Measurements from ENCODE around the gene ARHGAP4. TPM values are rescaled to one million over a fixed set of nuclear protein-coding genes. Genes with fewer than 3 reads are reported as not detected.

Gene ARHGAP4
- total RNA-seq: 6.9 TPM

DNA sequence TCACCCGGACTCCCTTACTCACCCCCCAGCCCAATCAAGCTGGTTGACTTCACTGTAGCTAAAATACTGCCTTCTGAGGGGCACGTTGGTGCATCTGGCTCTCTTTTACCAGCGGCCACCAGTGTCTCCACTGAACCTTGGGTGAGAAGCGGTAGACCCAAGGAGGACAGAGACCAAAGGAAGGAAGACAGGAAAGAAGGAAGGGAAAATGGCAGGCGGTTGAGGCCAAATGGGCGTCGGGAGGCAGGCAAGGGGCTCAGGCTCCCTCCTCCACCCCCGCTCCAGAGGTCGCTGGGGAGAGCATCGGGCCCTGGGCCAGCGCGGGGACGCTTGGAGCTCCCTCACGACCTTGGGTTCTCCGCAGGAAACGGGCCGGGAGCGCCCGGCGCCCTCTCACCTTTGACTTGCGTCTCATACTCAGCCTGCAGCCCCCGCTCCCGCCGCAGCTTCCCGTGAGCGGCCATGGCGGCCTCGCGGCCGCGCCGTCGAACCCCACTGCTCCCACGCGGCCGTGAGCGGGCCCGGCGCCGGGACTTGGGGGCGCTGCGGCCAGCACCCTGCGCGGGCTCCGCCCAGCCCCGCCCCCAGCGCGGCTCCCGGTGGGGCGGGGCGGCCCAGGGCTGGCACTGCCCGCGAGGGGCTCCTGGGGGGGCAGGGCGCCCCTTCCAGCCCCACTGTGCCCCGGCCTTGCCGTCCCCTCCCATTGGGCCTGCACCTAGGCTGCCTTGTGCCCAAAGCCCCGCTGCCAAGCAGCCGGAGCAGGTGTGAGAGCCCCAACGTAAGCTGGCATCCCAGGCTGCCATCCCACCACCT lies at the start of gene ARHGAP4:
ARHGAP4 (minus strand) TSS at position 526 of the 813 bp plus-strand sequence; CDS start at position 464, 62 bp downstream.

DNA sequence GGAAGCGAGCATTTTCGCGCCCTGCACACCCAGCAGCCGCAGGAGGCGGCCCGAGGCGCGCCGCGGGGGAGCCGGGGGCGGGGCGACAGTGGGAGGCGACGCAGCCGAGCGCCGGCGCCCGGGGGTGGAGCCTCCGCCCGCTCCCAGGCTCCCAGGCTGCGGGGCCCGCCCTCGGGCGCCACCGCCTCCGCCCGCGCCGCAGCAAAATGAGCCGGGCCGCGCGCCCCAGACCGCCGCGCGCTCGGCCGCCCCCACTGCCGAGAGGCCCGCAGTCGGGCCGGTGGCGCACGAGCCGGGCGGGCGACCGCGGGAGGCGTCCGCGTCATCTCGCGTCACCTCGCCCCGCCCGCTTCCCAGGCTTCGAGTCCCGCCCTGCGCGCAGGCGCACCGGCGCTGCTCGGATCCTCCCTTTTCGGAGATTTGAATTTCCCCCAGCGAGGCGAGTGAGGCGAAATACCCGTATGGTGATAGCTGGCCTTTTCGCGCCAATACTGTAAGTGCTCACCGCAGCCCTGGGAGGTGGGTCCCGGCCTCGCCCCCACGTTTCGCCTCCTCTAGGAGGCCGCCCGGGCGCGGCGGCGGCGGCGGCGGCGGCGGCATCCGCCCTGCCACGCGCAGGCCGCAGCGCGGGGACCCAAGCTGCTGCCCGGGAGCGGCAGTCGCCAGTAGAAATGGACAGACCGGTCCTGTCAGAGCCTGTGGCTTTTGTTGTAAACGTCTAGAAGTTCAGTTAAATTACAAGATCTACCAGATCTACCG lies 46.5 kb upstream of the ARHGAP4 start, which contains the start of gene TMEM187:
TMEM187 (plus strand) TSS at position 387 of the 759 bp plus-strand sequence. CDS start 9,309 bp downstream, outside the sequence.

DNA sequence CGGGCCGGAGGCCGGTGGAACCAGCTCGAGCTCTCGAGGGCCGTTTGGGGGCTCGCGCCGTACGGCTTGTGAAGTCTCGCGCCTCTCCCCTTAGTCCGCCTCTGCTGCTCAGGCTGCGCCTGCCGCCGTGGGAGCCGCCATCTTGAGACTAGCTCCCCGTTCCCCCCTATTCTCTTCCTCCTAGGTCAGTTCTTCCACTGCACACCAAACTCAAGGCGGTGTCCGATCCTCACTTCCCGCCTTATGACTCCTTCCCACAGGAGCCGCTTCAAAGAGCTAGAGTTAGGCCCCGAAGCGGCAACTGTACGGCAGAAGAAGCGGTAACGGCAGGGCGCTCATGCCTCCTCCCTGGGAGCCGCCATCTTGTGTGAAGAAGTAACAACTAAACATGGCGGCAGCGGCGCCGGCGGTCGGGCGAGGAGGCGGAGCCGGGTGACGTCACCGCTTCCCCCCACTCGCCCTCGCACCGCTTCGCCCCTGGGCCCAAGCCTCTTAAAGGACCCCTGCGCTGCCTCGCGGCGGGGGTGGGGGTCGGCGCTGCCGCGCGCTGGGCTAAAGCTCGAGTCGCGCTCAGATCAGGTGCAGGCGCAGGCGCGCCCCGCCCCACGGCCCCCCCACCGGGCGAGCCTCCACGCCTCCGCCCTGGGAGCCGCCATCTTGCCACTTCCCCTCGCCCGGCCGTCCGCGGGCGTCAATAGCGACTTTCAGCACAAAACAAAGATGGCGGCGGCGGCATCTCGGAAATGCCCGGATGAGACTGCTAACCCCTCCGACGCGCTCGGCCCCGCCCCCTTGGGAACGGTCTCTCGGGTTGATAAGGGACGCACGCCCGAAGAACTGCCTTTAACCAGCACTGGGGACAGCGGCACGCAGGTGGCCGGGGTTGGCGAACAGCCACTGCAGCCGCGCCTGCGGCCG lies 45.6 kb upstream of the ARHGAP4 start, which contains the start of gene HCFC1:
HCFC1 (minus strand) TSS at position 369 of the 918 bp plus-strand sequence. CDS start 978 bp downstream, outside the sequence.

DNA sequence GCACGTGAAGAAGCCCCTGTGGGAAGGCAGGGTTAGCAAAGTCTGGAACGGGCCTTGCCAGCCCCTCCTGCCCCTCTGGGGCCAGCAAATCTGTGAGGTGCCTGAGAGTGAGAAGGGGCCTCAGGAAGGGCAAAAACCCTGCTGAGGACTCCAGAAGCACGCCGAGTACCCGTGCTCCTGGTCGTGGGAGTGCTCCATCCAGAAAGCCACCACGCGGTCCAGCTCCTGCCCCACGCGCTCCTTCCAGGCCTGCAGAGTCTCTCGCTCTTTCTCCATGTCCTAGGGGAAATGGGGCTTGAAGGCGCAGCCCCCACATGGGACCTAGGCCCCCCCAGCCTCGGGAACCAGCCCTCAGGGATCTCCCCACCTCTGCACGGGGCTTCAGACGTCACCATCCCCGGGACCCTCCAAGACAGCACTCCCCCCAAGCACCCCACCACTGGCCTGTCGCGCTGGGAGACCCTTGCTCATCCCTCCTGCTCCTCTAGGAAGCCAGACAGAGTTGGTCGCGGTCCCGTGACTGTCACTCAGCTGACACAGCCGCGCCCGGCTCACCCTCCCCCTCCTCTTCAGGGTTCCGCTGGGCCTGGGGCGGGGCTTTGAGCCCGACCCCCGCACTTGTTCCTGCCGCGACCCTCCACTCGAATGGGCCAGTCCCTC lies 18.2 kb upstream of the ARHGAP4 start, which contains the start of gene RENBP:
RENBP (minus strand) TSS at position 504 of the 660 bp plus-strand sequence; CDS start at position 471, 33 bp downstream.

DNA sequence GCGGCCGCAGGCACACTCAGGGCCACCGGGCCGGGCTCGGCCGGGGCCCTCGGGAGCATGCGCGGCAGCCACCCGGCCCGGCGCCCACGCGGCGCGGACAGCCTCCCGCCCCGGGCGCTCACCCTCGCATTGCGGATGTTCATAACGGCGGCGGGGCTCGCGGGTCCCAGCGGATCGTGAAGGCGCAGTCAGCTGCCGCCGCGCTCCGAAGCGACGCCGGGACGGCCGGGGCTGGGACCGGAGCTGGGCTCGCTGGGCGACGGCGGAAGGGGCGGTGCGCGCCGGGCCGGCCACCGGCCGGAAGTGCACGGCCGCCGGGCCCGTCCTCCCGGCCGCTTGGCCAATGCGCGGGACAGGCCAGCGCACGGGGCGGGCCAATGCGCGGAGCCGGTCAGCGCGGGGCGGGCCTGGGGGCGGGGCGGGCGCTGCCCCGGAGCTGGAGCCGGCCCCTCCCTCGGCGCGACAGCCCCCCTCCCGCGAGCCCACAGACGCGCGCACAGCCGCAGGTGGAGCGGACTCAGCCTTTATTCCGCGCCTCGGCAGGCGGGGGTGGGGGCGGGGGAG lies 8.8 kb upstream of the ARHGAP4 start, which contains the start of gene NAA10:
NAA10 (minus strand) TSS at position 276 of the 564 bp plus-strand sequence; CDS start at position 143, 133 bp downstream.

DNA sequence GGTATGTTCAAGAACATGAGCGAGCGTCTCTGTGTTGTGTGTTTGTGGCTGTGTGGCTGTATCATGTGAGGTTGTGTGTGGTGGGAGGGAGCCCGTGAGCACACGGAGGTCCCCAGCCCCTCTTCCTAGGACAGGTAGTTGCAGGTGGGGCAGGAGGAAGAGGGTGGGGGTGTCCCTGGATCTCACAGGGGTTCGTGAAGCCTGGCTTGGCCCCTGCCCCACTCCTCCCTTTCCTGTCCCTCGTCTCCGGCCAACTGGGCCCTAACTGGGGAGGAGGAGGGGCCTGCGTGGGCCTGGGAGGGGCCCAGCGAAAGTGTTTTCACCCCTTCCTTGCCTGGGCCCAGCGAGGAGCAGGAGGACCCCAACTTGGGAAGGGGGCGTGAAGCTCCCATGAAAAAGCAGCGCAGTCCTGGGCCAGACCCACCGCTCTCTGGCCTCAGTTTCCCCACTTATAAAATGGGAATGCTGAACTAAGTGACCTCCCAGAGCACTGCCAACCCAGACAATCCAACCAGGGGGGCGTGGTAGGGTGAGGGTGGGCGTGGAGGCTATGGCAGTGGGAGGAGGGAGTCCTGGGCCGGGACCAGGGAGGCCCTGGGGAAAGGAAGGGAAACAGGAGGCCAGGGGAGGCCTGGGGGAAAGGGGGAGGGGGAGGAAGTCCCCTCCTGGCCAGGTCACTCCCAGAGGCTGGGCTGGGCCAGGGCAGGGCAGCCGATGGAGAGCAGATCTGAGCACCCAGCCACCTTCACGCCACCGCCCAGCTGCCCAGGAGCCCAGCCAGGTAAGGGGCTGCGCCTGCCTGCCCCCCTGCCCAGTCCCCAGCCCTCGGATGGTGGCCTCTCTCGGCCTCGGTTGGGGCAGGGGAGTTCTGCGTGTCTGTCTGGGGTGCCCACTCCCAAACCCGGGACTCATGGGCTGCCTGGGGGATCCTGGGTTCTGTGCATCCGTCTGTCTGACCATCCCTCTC lies 21.8 kb downstream of the ARHGAP4 start, which contains the start of gene AVPR2:
AVPR2 (plus strand) TSS at position 683 of the 967 bp plus-strand sequence. CDS start 473 bp downstream, outside the sequence.

DNA sequence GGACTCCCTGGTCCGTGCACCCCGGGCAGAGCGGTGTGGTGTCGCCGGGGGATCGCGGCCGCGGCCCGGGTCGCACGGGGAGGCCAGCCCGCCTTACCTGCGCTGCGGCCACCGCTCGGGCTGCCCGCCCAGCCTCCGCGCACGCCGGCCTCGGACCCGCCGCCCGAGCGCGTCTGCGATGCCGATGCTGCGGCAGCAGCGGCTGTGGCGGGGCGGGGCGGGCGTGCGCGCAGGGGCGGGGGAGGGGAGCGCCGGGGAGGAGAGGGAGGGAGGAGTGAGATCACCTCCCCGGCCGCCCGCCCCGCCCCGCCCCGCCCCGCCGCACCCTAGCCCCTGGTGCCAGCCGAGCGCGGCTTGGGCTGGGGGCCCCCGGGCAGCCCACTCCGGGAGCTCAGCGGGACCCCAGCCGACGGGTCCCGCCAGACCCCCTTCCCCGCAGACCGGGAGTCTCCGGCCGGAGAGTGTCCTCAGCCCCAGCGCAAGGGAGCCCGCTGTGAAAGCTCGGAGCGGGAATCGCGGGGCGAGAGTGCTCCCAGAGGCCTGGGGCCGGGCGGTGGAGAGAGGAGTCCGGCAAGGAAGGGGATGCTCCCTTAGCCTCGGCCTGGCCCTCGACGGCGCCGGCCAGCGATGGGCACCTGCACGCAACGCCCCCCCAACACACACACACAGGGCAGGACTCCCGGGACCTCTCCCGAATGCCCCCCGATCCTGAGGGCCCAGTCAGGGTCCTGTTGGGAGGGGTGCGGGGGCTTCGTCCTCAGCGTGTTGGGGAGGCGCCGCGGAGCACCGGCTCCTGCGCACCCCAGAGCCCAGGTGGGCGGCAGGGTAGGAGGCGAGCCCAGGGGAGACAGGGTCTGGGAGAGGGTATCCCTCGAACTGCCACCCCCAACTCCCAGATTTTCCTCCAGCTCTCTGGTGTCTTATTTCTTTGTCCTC lies 39.8 kb downstream of the ARHGAP4 start, which contains the start of gene L1CAM:
L1CAM (minus strand) TSS at position 206 of the 936 bp plus-strand sequence. CDS start 10,337 bp downstream, outside the sequence.

Other genes with a start within 250 kb of the ARHGAP4 start
- 19.4 TPM for gene SLC6A8, start 238.3 kb downstream of the ARHGAP4 start, total RNA-seq
- gene BCAP31, start 201.9 kb downstream of the ARHGAP4 start, total RNA-seq: 43.8 TPM
- gene ABCD1, start 201.4 kb downstream of the ARHGAP4 start, total RNA-seq: 8.8 TPM
- gene PLXNB3, start 162.0 kb downstream of the ARHGAP4 start, total RNA-seq: 2.8 TPM
- not detected for gene SRPK3, start 145.2 kb downstream of the ARHGAP4 start, total RNA-seq
- gene IDH3G, start 131.9 kb downstream of the ARHGAP4 start, total RNA-seq: 58.5 TPM
- gene SSR4, start 131.6 kb downstream of the ARHGAP4 start, total RNA-seq: 71.7 TPM
- gene PDZD4, start 95.7 kb downstream of the ARHGAP4 start, total RNA-seq: 151 TPM
- 195 TPM for gene L1CAM, start 40.1 kb downstream of the ARHGAP4 start, total RNA-seq
- gene AVPR2, start 21.6 kb downstream of the ARHGAP4 start, total RNA-seq: not detected
- gene NAA10, start 8.8 kb upstream of the ARHGAP4 start, total RNA-seq: 37.2 TPM
- gene RENBP, start 18.4 kb upstream of the ARHGAP4 start, total RNA-seq: 4.1 TPM
- gene HCFC1, start 45.6 kb upstream of the ARHGAP4 start, total RNA-seq: 26.0 TPM
- 1.9 TPM for gene TMEM187, start 46.5 kb upstream of the ARHGAP4 start, total RNA-seq
- 12.2 TPM for gene IRAK1, start 93.6 kb upstream of the ARHGAP4 start, total RNA-seq
- gene MECP2, start 171.5 kb upstream of the ARHGAP4 start, total RNA-seq: 65.7 TPM
- not detected for gene OPN1LW, start 218.0 kb upstream of the ARHGAP4 start, total RNA-seq

Data from parietal lobe (tissue), 1 donor.